Stimulated activated CD4-positive, alpha-beta T cell treated with anti-CD3 and anti-CD28 coated beads, Interleukin-12 subunit alpha, Interleukin-12 subunit beta, amount 100 ng/mL, for 4 hours (primary cell): ENCODE data around the gene ORM2.

Experiments used
- DNase-seq: peaks from one replicate; pipeline ENCODE4 v3.0.0-alpha.2; 2020

ORM2 gene

GRCh38 chr9:114350636-114351401, 21.1 kb downstream of the ORM2 start:
- DNase-seq: no peak

- DNase-seq: no peak
These were observed 22.3 kb downstream of the ORM2 start for GRCh38 chr9:114351932-114352331.

- no peak for DNase-seq
These were observed 26.2 kb downstream of the ORM2 start for GRCh38 chr9:114355821-114356220.

GRCh38 chr9:114356792-114357191, 27.1 kb downstream of the ORM2 start:
- no peak for DNase-seq

GRCh38 chr9:114357360-114357759, 27.7 kb downstream of the ORM2 start:
- no peak for DNase-seq

- no peak for DNase-seq
These were observed 28.3 kb downstream of the ORM2 start for GRCh38 chr9:114357911-114358328.

- DNase-seq: no peak
These were observed 30.1 kb downstream of the ORM2 start for GRCh38 chr9:114359801-114360200.

- DNase-seq: no peak
These were observed 31.9 kb downstream of the ORM2 start for GRCh38 chr9:114361542-114361941.

GRCh38 chr9:114362394-114362793, 32.7 kb downstream of the ORM2 start:
- no peak for DNase-seq

- no peak for DNase-seq
These were observed 33.8 kb downstream of the ORM2 start for GRCh38 chr9:114363424-114363823.

- DNase-seq: no peak
These were observed 34.7 kb downstream of the ORM2 start for GRCh38 chr9:114364134-114365041.

- DNase-seq: no peak
These were observed 35.5 kb downstream of the ORM2 start for GRCh38 chr9:114365194-114365593.

GRCh38 chr9:114366334-114367128, 36.9 kb downstream of the ORM2 start:
- DNase-seq: no peak

GRCh38 chr9:114367366-114367765, 37.7 kb downstream of the ORM2 start:
- DNase-seq: no peak

- no peak for DNase-seq
These were observed 38.3 kb downstream of the ORM2 start for GRCh38 chr9:114367772-114368569.

- DNase-seq: no peak
These were observed 39.8 kb downstream of the ORM2 start for GRCh38 chr9:114369216-114370130.

GRCh38 chr9:114370251-114370967, 40.7 kb downstream of the ORM2 start:
- DNase-seq: no peak

GRCh38 chr9:114370968-114371320, 41.3 kb downstream of the ORM2 start:
- DNase-seq: no peak

- no peak for DNase-seq
These were observed 41.8 kb downstream of the ORM2 start for GRCh38 chr9:114371343-114371944.
